Stimulated activated CD4-positive, alpha-beta T cell treated with anti-CD3 and anti-CD28 coated beads, TNF-alpha, amount 100 ng/mL, for 48 hours (primary cell): ENCODE measurements around the gene NLRP3.
"Not testable (repeated sequence)": the region's sequence is repeated elsewhere in the genome, so short reads cannot be mapped to it uniquely, and the experiment has no call there.

Experiments used
- DNase-seq, 3 donors: peaks; one replicate each; pipeline ENCODE4 v3.0.0-alpha.2; 2020; ENCODE audit warnings: low read depth in 3 of 3

The NLRP3 gene

DNA sequence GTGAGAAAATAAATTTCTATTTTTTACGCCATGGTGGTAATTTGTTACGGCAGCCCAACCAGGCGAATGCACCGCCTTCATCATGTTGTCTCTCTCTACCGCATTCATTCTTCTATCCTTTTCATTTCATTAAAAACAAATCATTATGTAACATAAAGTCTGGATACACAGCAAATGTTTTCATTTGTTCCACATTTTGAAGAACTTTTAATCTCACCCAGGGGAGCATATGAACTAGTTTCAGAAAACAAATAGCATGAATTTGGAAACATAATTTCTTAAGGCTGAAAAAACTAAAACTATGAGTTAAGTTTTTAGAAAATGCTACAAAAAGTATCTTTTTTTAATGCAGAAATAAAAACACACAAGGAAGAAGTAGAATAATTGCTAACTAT is 53.2 kb downstream of the NLRP3 start:
- no peak for DNase-seq

GRCh38 chr1:247470942-247471429 is 55.0 kb downstream of the NLRP3 start:
- not testable (repeated sequence) for DNase-seq

DNA sequence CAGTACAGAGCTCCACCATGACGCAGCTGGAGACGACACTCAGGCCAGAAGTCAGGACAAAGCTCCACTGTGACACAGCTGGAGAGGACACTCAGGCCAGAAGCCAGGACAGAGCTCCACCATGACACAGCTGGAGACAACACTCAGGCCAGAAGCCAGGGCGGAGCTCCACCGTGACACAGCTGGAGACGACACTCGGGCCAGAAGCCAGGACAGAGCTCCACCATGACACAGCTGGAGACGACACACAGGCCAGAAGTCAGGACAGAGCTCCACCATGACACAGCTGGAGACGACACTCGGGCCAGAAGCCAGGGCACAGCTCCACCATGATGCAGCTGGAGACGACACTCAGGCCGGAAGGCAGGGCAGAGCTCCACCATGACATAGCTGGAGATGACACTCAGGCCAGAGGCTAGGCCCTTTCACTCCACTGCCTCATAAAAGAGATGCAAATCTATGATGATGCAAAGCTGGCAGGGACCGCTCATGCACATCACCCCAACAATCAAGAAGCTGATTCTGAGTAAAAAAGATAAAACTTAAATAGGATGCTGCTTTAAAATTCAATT is 55.6 kb downstream of the NLRP3 start:
- DNase-seq = no peak

GRCh38 chr1:247472035-247472434 is 56.1 kb downstream of the NLRP3 start:
- no peak for DNase-seq

DNA sequence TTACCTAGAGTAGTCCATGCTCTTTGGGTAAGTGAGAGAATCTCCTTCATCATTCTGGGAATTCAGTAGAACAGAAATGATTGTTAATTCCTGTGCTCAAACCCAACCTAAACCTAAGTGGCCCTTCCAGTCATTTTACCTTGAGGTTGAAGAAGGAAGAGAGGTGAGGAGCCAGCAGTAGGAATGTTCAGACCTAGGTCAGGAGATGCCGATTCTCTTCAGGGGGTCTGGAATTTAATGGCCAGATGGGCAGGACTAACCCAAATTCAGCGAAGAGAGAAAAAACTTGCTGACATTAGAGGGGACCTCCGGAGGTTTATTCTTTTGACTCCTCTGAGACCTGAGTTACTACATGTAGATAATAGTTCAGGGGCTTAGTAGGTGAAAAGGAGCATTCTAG is 58.4 kb downstream of the NLRP3 start:
- no peak for DNase-seq

DNA sequence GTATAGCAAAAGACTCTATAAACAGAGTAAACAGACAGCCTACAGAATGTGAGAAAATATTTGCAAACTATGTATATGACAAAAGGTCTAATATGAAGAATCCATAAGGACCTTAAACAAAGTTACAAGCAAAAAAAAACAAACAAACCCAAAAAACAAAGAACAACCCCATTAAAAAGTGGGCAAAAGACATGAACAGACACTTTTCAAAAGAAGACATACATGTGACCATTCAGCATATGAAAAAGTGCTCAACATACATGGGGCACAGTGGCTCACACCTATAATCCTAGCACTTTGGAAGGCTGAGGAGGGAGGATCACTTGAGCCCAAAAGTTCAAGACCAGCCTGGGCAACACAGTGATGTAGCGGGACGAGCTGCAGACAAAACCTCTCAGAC is 59.8 kb downstream of the NLRP3 start:
- DNase-seq = no peak

- not testable (repeated sequence) for DNase-seq
These were observed 60.5 kb downstream of the NLRP3 start for GRCh38 chr1:247476328-247477058.

DNA sequence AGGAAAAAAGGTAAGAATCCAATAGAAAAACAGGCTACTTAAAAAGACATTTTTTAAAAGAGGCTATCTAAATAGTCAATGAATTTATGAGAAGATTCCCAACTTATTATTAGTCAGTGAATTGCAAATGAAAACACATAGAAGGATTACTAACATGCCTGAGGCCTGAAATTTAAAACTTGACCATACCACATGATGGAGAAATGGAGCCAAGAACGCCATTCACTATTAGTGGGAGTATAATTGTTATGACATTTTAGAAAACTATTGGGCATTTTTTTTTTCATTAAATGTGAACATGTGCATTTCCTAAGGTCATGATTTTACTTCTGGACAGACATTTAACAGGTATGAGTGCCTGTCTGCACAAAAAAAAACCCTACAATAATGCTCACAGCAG is 66.8 kb downstream of the NLRP3 start:
- no peak for DNase-seq

DNA sequence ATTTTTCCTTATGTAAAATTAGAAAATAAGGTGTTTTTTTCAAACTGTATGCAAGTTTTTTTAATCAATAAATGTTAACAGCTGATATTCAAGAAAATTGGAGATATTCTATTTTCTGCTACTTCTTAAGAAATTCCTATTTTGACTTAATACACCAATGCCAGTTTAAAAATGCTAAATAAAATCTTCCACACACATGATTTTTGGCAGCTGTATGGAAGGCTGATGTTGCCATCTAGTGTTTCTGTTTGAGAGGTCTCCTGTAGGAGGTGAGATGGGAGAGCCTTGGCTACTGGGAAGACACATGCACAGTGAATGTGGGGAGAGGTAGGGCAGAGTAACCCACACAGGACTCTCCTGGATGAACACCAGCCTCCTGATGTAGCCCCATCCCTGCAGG is 71.1 kb downstream of the NLRP3 start:
- DNase-seq = no peak

GRCh38 chr1:247491328-247491727 is 75.4 kb downstream of the NLRP3 start:
- no peak for DNase-seq

GRCh38 chr1:247493106-247493505 is 77.1 kb downstream of the NLRP3 start:
- DNase-seq = no peak

DNA sequence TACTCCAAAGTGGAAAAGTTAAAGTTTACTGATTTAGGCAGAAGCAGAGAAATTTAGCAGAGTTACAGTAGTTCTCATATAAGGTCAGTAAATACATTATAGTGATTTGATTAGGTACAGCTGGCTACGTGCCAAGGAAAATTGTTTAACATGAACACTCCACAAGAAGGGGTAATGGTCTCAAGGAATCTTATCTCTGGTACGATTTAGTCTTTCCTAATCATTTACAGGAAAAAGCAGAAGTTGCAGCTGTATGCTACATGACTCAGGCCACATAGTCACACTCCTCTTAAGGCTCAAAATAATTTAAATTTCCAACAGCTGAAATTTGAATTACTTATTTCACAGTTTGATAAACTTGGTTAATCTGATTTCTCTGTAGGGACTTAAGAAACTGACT is 78.8 kb downstream of the NLRP3 start:
- no peak for DNase-seq

GRCh38 chr1:247496581-247497285 is 80.8 kb downstream of the NLRP3 start:
- no peak for DNase-seq
